BE2C (cell line): ENCODE measurements around the gene MPND.

Source experiments
- DNase-seq: peaks from one replicate; pipeline ENCODE4 v3.0.0-alpha.2; 2020
- H3K27me3 ChIP-seq: fragments of 250-450 bp; sonication (Bioruptor Pico); 2 replicates; pipeline ENCODE4 v1.5.1; 2020; ENCODE audit warnings: mild to moderate bottlenecking
- H3K36me3 ChIP-seq: fragments of 250-450 bp; sonication (Bioruptor Pico); 2 replicates; pipeline ENCODE4 v1.5.1; 2020; ENCODE audit warnings: mild to moderate bottlenecking
- H3K4me1 ChIP-seq: fragments of 250-450 bp; sonication (Bioruptor Pico); 2 replicates; pipeline ENCODE4 v1.5.1; 2020
- H3K4me3 ChIP-seq: 2 replicates; pipeline ENCODE4 v1.5.1; 2011; ENCODE audit warnings: low read depth, low read length
- H3K9me3 ChIP-seq: fragments of 250-450 bp; sonication (Bioruptor Pico); 2 replicates; pipeline ENCODE4 v1.5.1; 2020
- CTCF ChIP-seq: IDR thresholded peaks from 2 replicates; pipeline ENCODE4 v1.5.1; 2012; ENCODE audit warnings: mild to moderate bottlenecking, low read depth, low read length

Gene MPND

DNA sequence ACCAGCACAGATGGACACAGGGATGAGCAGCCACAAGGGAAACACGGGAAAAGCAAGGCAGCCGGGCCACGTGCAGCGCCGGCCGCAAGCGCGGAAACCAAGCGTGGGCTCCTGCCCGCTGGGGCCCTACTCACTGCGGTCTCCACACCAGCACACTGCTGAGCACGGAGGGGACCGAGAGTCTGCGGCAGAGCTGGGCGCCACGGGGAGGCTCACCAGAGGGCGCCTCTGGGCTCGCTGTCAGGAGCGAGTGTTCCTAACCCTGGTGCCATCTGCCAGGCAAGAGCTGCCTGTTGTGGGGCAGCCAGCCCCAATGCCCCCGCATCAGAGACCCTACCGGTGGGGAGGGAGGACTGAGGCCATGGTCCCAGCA lies 26.5 kb downstream of the MPND start:
- peaks cover 24% of the 10 kb centered on the region for H3K4me1 ChIP-seq
- DNase-seq, result peak; percentile 48
- no peaks in the 10 kb centered on the region for H3K27me3 ChIP-seq
- H3K4me3 ChIP-seq, result no peak overlapping the region
- H3K9me3 ChIP-seq, result no peaks in the 10 kb centered on the region
- H3K36me3 ChIP-seq, result peaks cover 20% of the 10 kb centered on the region
- TF ChIP-seq CTCF, result peak; percentile 19; the same call in 1 of the 2 replicates

- H3K4me3 ChIP-seq, result no peak overlapping the region
- peaks cover 30% of the 10 kb centered on the region for H3K4me1 ChIP-seq
- TF ChIP-seq CTCF, result no peak
- no peaks in the 10 kb centered on the region for H3K27me3 ChIP-seq
- DNase-seq, result no peak
- no peaks in the 10 kb centered on the region for H3K9me3 ChIP-seq
- peaks cover 13% of the 10 kb centered on the region for H3K36me3 ChIP-seq
Measured at GRCh38 chr19:4370418-4371041, 27.2 kb downstream of the MPND start.

DNA sequence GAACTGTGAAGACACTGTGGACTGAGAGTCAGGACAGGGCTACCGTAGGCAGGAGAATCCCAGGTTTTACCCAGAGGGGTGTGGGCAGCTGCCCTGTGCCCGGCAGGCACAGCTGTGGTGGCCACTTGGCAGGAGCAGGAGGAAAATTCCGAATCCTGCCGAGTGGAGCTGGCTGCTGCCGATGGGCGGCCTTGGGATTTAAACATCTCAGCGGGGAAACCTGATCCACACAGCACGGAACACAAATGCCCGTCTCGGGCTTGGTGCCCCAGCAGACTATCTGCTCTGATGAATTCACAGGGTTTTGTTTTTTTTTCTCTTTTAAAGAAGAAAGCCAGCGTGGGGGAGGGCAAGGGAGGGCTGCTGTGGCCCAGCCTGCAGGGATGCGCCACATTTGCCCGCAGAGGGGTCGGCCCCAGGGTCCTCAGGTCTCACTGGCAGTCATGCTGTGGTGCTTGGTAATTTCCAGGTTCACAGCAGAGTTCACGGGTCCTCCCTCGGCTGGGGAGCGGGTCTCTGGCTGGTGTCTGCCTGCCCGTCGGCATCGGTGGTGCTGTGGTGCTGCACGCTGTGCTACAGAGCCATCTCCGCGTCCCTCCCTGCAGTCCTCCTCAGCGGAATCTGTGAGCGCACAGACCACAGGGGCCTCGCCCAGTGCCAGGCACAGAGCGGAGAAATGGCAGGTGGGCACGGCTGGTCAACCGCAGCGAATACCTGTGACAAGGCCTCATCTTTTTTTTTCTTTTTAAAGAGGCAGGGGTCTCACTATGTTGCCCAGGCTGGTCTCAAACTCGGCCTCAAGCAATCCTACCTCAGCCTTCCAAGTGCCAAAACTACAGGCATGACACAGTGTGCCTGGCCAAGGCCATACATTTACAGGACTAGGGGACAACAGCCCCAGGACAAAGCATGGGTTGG lies 28.1 kb downstream of the MPND start:
- no peak for DNase-seq
- no peak for TF ChIP-seq CTCF
- no peaks in the 10 kb centered on the region for H3K27me3 ChIP-seq
- peaks cover 3% of the 10 kb centered on the region for H3K36me3 ChIP-seq
- no peak overlapping the region for H3K4me3 ChIP-seq
- H3K4me1 ChIP-seq, result peaks cover 37% of the 10 kb centered on the region
- no peaks in the 10 kb centered on the region for H3K9me3 ChIP-seq

- Histone ChIP-seq H3K9me3 (no peaks in the 10 kb centered on the region), H3K4me3 (no peak overlapping the region), H3K27me3 (no peaks in the 10 kb centered on the region), H3K4me1 (peaks cover 42% of the 10 kb centered on the region), H3K36me3 (no peaks in the 10 kb centered on the region; the same call in 1 of the 2 replicates)
- TF ChIP-seq CTCF, result no peak
- no peak for DNase-seq
Measured at GRCh38 chr19:4372165-4373012, 29.0 kb downstream of the MPND start.

DNA sequence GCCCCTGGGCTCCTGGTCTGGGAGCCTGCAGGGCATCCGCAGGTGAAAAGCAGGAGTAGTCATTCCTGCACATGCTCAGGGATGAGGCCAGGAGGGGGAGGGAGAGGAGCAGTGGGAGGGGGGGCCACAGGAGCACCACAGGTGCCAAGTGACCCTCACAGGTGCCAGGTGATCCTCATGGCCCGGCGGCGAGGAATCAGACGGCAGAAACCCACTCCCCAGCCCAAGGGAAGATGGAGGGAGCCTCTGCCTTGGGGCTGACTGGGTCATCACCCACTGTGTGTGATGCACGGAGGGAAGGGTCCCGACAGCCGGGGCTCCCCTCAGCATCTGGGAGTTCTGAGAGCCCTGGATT lies 29.6 kb downstream of the MPND start:
- Histone ChIP-seq H3K9me3 (no peaks in the 10 kb centered on the region), H3K4me1 (peaks cover 41% of the 10 kb centered on the region), H3K4me3 (no peak overlapping the region), H3K36me3 (no peaks in the 10 kb centered on the region; the same call in 1 of the 2 replicates), H3K27me3 (no peaks in the 10 kb centered on the region)
- no peak for DNase-seq
- no peak for TF ChIP-seq CTCF
